ENCODE measurements around the gene ATXN2L. TPM values are rescaled to one million over a fixed set of nuclear protein-coding genes. Genes with fewer than 3 reads are reported as not detected.
A peak's percentile ranks its signal among the peaks of the same experiment; 100 is the strongest.

ATXN2L gene
- total and polyA plus RNA-seq, 2 experiments from 2014 or later, result 134 to 192 TPM

GRCh38 chr16:28883221-28883996, 60.6 kb downstream of the ATXN2L start (continued):
- TF ChIP-seq ZNF462 (CRISPR knock-in tag; IDR thresholded peaks at IDR 0.05), result no peak
- TF ChIP-seq EZH2 (IDR thresholded peaks at IDR 0.05; ENCODE audit: low read depth, unreplicated experiment), result no peak
- TF ChIP-seq EZH2phosphoT487 (IDR thresholded peaks at IDR 0.05; ENCODE audit: unreplicated experiment), result no peak
- no peak for TF ChIP-seq JUNB (IDR thresholded peaks at IDR 0.05; ENCODE audit: unreplicated experiment)
- no peak for TF ChIP-seq POLR2AphosphoS5 (IDR thresholded peaks at IDR 0.05; ENCODE audit: low read depth)

GRCh38 chr16:28884045-28884444, 61.2 kb downstream of the ATXN2L start:
- peaks cover 4% of the 10 kb centered on the region; the same call in 1 of the 3 replicates for H3K36me3 Mint-ChIP-seq (ENCODE audit: low read depth)
- no peak overlapping the region for H3K27ac ChIP-seq (ENCODE audit: low read depth)
- H3K4me1 ChIP-seq (ENCODE audit: insufficient read depth), result peaks cover 16% of the 10 kb centered on the region
- ATAC-seq, result no peak
- peak overlapping the region; percentile 34; the same call in 1 of the 3 replicates for H3K4me3 Mint-ChIP-seq
- no peak overlapping the region; the same call in 1 of the 2 replicates for H2AFZ ChIP-seq
- no peaks in the 10 kb centered on the region for H3K9me2 ChIP-seq (ENCODE audit: insufficient read depth)
- H3K4me3 ChIP-seq, result no peak overlapping the region
- H3K4me2 ChIP-seq, result peak overlapping the region; percentile 66; the same call in 1 of the 2 replicates
- peaks cover 10% of the 10 kb centered on the region for H3F3A ChIP-seq (replicated peaks; ENCODE audit: low read depth)
- no peak overlapping the region; the same call in 1 of the 2 replicates for H3K27ac Mint-ChIP-seq
- H3K27me3 Mint-ChIP-seq (ENCODE audit: insufficient read depth, low read depth, poor library complexity), result peaks cover 23% of the 10 kb centered on the region
- no peaks in the 10 kb centered on the region for H3K79me2 ChIP-seq (replicated peaks; ENCODE audit: insufficient read depth)
- no peak for DNase-seq (ENCODE audit: low spot score)
- H3K4me1 Mint-ChIP-seq, result peaks cover 33% of the 10 kb centered on the region
- H3K27me3 ChIP-seq (ENCODE audit: insufficient read depth), result peaks cover 18% of the 10 kb centered on the region; the same call in 1 of the 2 replicates
- H3K9me3 Mint-ChIP-seq, result no peaks in the 10 kb centered on the region; the same call in 1 of the 3 replicates
- no peaks in the 10 kb centered on the region for H3K36me3 ChIP-seq (ENCODE audit: insufficient read depth)
- no peaks in the 10 kb centered on the region for H4K20me1 ChIP-seq (replicated peaks; ENCODE audit: insufficient read depth)
- TF ChIP-seq ETS1 (IDR thresholded peaks at IDR 0.05) (no peak), ZNF114 (CRISPR knock-in tag; IDR thresholded peaks at IDR 0.05) (no peak), STAT1 (IDR thresholded peaks at IDR 0.05; ENCODE audit: unreplicated experiment) (no peak), CTCF (conservative IDR thresholded peaks at IDR 0.05; ENCODE audit: low read depth in 2 of 2) (no peak), REST (IDR thresholded peaks at IDR 0.05; ENCODE audit: unreplicated experiment) (no peak), EZH2phosphoT487 (IDR thresholded peaks at IDR 0.05; ENCODE audit: unreplicated experiment) (no peak), NANOG (IDR thresholded peaks at IDR 0.05; ENCODE audit: borderline replicate concordance) (no peak), ZNF331 (CRISPR knock-in tag; IDR thresholded peaks at IDR 0.05; ENCODE audit: low read depth) (no peak)

Data from GM23338 (cell line).